HFFc6 (cell line): Measurements from ENCODE around the gene KIAA0232. TPM values are rescaled to one million over a fixed set of nuclear protein-coding genes. Genes with fewer than 3 reads are reported as not detected.
"Not testable (repeated sequence)": the region's sequence is repeated elsewhere in the genome, so short reads cannot be mapped to it uniquely, and the experiment has no call there.

ENCODE experiments used
- DNase-seq: peaks from one replicate; pipeline ENCODE4 v3.0.0-alpha.2; 2018
- H3K27ac Mint-ChIP-seq: 2 replicates; pipeline ENCODE4 v1.8.0; 2020; ENCODE audit warnings: mild to moderate bottlenecking, mixed read lengths
- H3K27me3 Mint-ChIP-seq: 2 replicates; pipeline ENCODE4 v1.8.0; 2021; ENCODE audit warnings: mild to moderate bottlenecking, moderate library complexity, mixed read lengths; ENCODE audit not compliant: insufficient read depth
- H3K36me3 Mint-ChIP-seq: 2 replicates; pipeline ENCODE4 v1.8.0; 2021; ENCODE audit warnings: low read depth, mixed read lengths
- H3K4me1 Mint-ChIP-seq: 2 replicates; pipeline ENCODE4 v1.8.0; 2020; ENCODE audit warnings: low read depth, mixed read lengths
- H3K4me3 Mint-ChIP-seq: 2 replicates; pipeline ENCODE4 v1.8.0; 2020; ENCODE audit warnings: mild to moderate bottlenecking, moderate library complexity, mixed read lengths
- H3K9me3 Mint-ChIP-seq: 2 replicates; pipeline ENCODE4 v1.8.0; 2020; ENCODE audit warnings: mild to moderate bottlenecking, mixed read lengths
- CTCF ChIP-seq: fragments of 200-600 bp; sonication (generic); IDR thresholded peaks from 2 replicates; pipeline ENCODE4 v1.5.0; 2021; ENCODE audit warnings: antibody characterized with exemption, mild to moderate bottlenecking
- total RNA-seq, 6 experiments: library from RNA; stranded (reverse); fragmentation: NEBNext Ultra II Directional; extraction: Animal tissue kit (Norgen Biotek cat#: 25700); gene quantifications; 2 replicates in 1 of 6; 3 replicates in 5 of 6; pipeline ENCODE4 v1.2.3, GENCODE V29; 2021

KIAA0232 gene
- total RNA-seq, 6 experiments from 2014 or later: 15.2 to 21.2 (median 19.0) TPM

- peaks cover 59% of the 10 kb centered on the region for H3K4me1 Mint-ChIP-seq
- H3K27me3 Mint-ChIP-seq: peaks cover 1% of the 10 kb centered on the region
- DNase-seq: no peak
- no peak for TF ChIP-seq CTCF
- H3K4me3 Mint-ChIP-seq: no peak overlapping the region
- H3K27ac Mint-ChIP-seq: no peak overlapping the region
- peaks cover 28% of the 10 kb centered on the region for H3K36me3 Mint-ChIP-seq
- H3K9me3 Mint-ChIP-seq: no peaks in the 10 kb centered on the region
Observed at GRCh38 chr4:6794189-6794588, 11.7 kb downstream of the KIAA0232 start.

GRCh38 chr4:6795821-6796220 is 13.3 kb downstream of the KIAA0232 start:
- peaks cover 28% of the 10 kb centered on the region for H3K36me3 Mint-ChIP-seq
- TF ChIP-seq CTCF: no peak
- peaks cover 62% of the 10 kb centered on the region for H3K4me1 Mint-ChIP-seq
- no peaks in the 10 kb centered on the region for H3K9me3 Mint-ChIP-seq
- no peaks in the 10 kb centered on the region; the same call in 1 of the 2 replicates for H3K27me3 Mint-ChIP-seq
- no peak for DNase-seq
- H3K27ac Mint-ChIP-seq: no peak overlapping the region
- H3K4me3 Mint-ChIP-seq: no peak overlapping the region

GRCh38 chr4:6797368-6797767 is 14.8 kb downstream of the KIAA0232 start:
- not testable (repeated sequence) for H3K4me3 Mint-ChIP-seq, DNase-seq, H3K27me3 Mint-ChIP-seq, H3K9me3 Mint-ChIP-seq, H3K27ac Mint-ChIP-seq
- H3K4me1 Mint-ChIP-seq: peaks cover 52% of the 10 kb centered on the region
- peaks cover 21% of the 10 kb centered on the region for H3K36me3 Mint-ChIP-seq

GRCh38 chr4:6799091-6799490 is 16.6 kb downstream of the KIAA0232 start:
- Mint-ChIP-seq H3K4me1 (peaks cover 53% of the 10 kb centered on the region), H3K4me3 (no peak overlapping the region), H3K36me3 (peaks cover 26% of the 10 kb centered on the region), H3K27me3 (no peaks in the 10 kb centered on the region; the same call in 1 of the 2 replicates), H3K9me3 (no peaks in the 10 kb centered on the region), H3K27ac (no peak overlapping the region)
- no peak for DNase-seq
- no peak for TF ChIP-seq CTCF

GRCh38 chr4:6802025-6802424 is 19.5 kb downstream of the KIAA0232 start:
- Mint-ChIP-seq H3K27ac (no peak overlapping the region), H3K27me3 (no peaks in the 10 kb centered on the region; the same call in 1 of the 2 replicates), H3K4me1 (peaks cover 51% of the 10 kb centered on the region), H3K4me3 (no peak overlapping the region), H3K9me3 (no peaks in the 10 kb centered on the region), H3K36me3 (peaks cover 8% of the 10 kb centered on the region)
- TF ChIP-seq CTCF: no peak
- no peak for DNase-seq

- Mint-ChIP-seq H3K9me3 (no peaks in the 10 kb centered on the region), H3K4me3 (no peak overlapping the region), H3K27ac (no peak overlapping the region), H3K4me1 (peaks cover 54% of the 10 kb centered on the region), H3K36me3 (peaks cover 6% of the 10 kb centered on the region; the same call in 1 of the 2 replicates), H3K27me3 (no peaks in the 10 kb centered on the region; the same call in 1 of the 2 replicates)
- DNase-seq: no peak
- TF ChIP-seq CTCF: no peak
Observed at GRCh38 chr4:6802626-6803025, 20.1 kb downstream of the KIAA0232 start.
